Measurements from ENCODE around the gene CA10. TPM values are rescaled to one million over a fixed set of nuclear protein-coding genes. Genes with fewer than 3 reads are reported as not detected.

CA10 gene
- total RNA-seq, 6 experiments from 2014 or later: not detected

DNA sequence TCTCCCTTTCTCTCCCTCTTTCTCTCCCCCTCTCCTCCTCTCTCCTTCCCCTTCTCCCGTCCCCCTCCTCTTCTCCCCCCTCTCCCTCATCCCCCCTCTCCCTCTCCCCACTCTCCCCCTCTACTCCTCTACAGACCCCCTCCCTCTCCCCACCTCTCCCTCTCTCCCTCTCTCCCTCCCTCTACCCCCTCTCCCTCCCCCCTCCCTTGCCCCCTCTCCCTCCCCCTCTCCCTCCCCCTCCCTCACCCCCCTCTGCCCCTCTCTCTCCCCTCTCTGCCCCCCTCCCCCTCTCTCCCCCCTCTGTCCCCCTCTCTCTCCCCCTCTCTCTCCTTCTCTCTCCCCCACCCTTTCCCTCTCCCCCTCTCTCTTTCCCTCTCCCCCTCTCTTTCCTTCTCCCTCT is 545.3 kb downstream of the CA10 start:
- no peak for TF ChIP-seq POLR2A (IDR thresholded peaks at IDR 0.05)
- TF ChIP-seq, protein P1, sequence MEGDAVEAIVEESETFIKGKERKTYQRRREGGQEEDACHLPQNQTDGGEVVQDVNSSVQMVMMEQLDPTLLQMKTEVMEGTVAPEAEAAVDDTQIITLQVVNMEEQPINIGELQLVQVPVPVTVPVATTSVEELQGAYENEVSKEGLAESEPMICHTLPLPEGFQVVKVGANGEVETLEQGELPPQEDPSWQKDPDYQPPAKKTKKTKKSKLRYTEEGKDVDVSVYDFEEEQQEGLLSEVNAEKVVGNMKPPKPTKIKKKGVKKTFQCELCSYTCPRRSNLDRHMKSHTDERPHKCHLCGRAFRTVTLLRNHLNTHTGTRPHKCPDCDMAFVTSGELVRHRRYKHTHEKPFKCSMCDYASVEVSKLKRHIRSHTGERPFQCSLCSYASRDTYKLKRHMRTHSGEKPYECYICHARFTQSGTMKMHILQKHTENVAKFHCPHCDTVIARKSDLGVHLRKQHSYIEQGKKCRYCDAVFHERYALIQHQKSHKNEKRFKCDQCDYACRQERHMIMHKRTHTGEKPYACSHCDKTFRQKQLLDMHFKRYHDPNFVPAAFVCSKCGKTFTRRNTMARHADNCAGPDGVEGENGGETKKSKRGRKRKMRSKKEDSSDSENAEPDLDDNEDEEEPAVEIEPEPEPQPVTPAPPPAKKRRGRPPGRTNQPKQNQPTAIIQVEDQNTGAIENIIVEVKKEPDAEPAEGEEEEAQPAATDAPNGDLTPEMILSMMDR (IDR thresholded peaks at IDR 0.05): no peak
- no peak for DNase-seq
- Histone ChIP-seq H3K27ac (no peak overlapping the region), H3K27me3 (no peaks in the 10 kb centered on the region), H3K36me3 (no peaks in the 10 kb centered on the region), H3K4me1 (no peaks in the 10 kb centered on the region), H3K4me3 (no peak overlapping the region), H3K9me3 (no peaks in the 10 kb centered on the region)
- 25% methylated on average over 1 of the region's 1 CpG for WGBS (ENCODE audit: insufficient coverage, low coverage, low lambda C conversion rate, missing lambda C conversion rate)
- intact Hi-C loops (cut with DNase I): no loop called here
- ATAC-seq: no peak

DNA sequence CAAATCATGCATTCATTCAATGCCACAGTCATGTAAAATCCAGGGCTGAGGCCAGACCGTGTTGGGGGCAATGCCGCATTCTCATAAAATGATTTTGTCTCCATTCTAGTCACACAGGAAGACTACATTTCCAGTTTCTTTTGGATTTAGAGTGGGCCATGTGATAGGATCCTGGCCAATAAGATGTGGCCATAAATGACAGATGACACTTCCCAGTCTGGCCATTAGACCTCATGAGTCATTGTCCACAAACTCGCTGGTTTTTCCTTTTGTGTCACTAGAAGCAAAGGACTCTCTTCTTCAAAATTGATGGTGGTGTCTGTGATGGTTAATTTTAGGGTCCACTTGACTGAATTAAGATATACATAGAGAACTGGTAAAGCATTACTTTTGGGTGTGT is 545.8 kb downstream of the CA10 start:
- no peak overlapping the region for H3K27ac ChIP-seq

DNA sequence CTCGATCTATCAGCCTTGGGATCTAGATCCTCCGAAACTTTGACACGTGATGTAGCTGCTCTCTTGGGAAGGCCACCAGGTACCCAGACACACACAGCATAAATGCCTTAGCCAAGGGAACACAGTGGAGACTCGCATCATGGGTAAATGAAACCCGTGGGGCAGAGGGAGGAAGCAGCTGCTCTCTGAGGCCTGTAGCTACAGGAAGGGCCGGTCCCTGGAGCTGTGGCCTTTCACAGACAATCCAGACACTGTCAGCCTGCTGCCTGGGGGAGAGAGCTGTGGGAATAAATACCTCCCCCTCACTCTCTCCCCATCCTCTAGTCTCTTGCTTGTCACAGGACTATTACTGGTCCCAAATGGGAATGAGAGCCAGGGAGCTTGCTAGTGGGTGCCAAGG is 546.9 kb downstream of the CA10 start:
- DNase-seq (no peak), ATAC-seq (no peak)
- no peaks in the 10 kb centered on the region for H3K36me3 ChIP-seq
- intact Hi-C loops (cut with DNase I): no loop called here
- no peak overlapping the region for H3K4me3 ChIP-seq
- TF ChIP-seq, protein P1 (IDR thresholded peaks at IDR 0.05): no peak
- TF ChIP-seq POLR2A (IDR thresholded peaks at IDR 0.05): no peak
- WGBS (ENCODE audit: insufficient coverage, low coverage, low lambda C conversion rate, missing lambda C conversion rate): 31% methylated on average over 2 of the region's 6 CpGs
- H3K27ac ChIP-seq: no peak overlapping the region
- no peaks in the 10 kb centered on the region for H3K9me3 ChIP-seq
- H3K27me3 ChIP-seq: no peaks in the 10 kb centered on the region
- no peaks in the 10 kb centered on the region for H3K4me1 ChIP-seq

More for the DNA sequence above, 545.8 kb downstream of the CA10 start:
- ATAC-seq (no peak), DNase-seq (no peak)
- Histone ChIP-seq H3K27me3 (no peaks in the 10 kb centered on the region), H3K4me3 (no peak overlapping the region), H3K4me1 (no peaks in the 10 kb centered on the region), H3K9me3 (no peaks in the 10 kb centered on the region), H3K36me3 (no peaks in the 10 kb centered on the region)
- intact Hi-C loops (cut with DNase I): no loop called here
- TF ChIP-seq, protein P1 (IDR thresholded peaks at IDR 0.05): no peak
- no peak for TF ChIP-seq POLR2A (IDR thresholded peaks at IDR 0.05)
- WGBS (ENCODE audit: insufficient coverage, low coverage, low lambda C conversion rate, missing lambda C conversion rate): 86% methylated on average over 3 of the region's 3 CpGs

DNA sequence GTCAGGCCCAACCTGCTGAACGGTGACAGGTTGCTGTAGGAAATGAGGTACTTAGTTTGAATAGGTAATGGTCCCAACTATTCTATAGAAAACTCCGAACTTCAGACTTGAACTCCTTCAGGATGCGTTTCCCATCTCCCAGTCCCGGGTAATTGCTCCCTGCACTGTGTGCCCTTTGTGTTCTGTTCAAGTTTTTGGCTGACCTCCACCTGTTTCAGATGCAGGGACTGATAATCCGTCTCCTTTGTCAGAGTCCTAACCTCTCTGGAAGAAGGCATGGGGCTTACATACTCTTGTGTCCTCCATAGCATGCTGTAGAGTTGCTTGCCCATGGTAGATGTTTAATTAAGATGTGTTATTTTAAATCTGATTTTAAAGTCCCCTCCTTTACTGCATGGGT is 547.7 kb downstream of the CA10 start:
- no peak overlapping the region for H3K27ac ChIP-seq
- intact Hi-C loops (cut with DNase I): no loop called here
- DNase-seq: no peak
- no peak for ATAC-seq
- no peak overlapping the region for H3K4me3 ChIP-seq
- no peaks in the 10 kb centered on the region for H3K36me3 ChIP-seq
- no peaks in the 10 kb centered on the region for H3K9me3 ChIP-seq
- no peaks in the 10 kb centered on the region for H3K4me1 ChIP-seq
- no peaks in the 10 kb centered on the region for H3K27me3 ChIP-seq
- TF ChIP-seq, protein P1 (IDR thresholded peaks at IDR 0.05): no peak
- no peak for TF ChIP-seq POLR2A (IDR thresholded peaks at IDR 0.05)
- WGBS (ENCODE audit: insufficient coverage, low coverage, low lambda C conversion rate, missing lambda C conversion rate): 55% methylated on average over 4 of the region's 5 CpGs

DNA sequence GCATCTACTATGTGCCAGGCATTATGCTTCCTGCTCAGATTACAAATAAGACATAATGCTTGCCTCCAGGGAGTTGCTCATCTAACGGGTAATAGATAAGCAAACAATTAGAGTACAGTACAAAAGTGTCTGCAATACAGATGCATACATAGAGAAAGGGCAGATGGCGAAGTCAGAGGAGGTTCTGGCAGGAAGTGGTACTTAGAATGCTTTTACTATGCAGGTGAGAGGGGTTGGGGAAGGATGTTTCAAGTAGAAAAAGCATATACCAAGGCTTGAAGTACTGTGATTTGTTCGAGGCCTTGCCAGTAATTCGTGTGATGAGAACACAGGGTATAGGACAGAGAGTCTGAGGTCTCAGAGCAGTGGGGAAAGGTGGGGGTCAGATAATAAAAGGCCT is 548.4 kb downstream of the CA10 start:
- intact Hi-C loops (cut with DNase I): no loop called here
- 75% methylated on average over 4 of the region's 4 CpGs for WGBS (ENCODE audit: insufficient coverage, low coverage, low lambda C conversion rate, missing lambda C conversion rate)
- ATAC-seq: no peak

More for the DNA sequence above, 548.4 kb downstream of the CA10 start:
- Histone ChIP-seq H3K27ac (no peak overlapping the region), H3K9me3 (no peaks in the 10 kb centered on the region), H3K27me3 (no peaks in the 10 kb centered on the region), H3K4me1 (no peaks in the 10 kb centered on the region), H3K4me3 (no peak overlapping the region), H3K36me3 (no peaks in the 10 kb centered on the region)
- TF ChIP-seq POLR2A (IDR thresholded peaks at IDR 0.05): no peak
- TF ChIP-seq, protein P1 (IDR thresholded peaks at IDR 0.05): no peak
- DNase-seq: no peak

Data from right lobe of liver (tissue), 6 donors.